A673 (cell line): Measurements from ENCODE around the gene HSPB3.

Experiments used
- EZH2 ChIP-seq: fragments of 200-600 bp; sonication (generic); IDR thresholded peaks from 2 replicates; pipeline ENCODE4 v1.6.1; 2017; ENCODE audit warnings: borderline replicate concordance, low read depth, mild to moderate bottlenecking, mixed read lengths, antibody characterized with exemption, low read length; ENCODE audit not compliant: poor library complexity, severe bottlenecking
- TF ChIP-seq, protein P1 (sequence below): fragments of 300-800, 200-600 bp; sonication (generic); conservative IDR thresholded peaks from 2 replicates; pipeline ENCODE4 v1.5.1; 2017; ENCODE audit warnings: low read depth, mild to moderate bottlenecking, antibody characterized with exemption, low read length, moderate library complexity, mixed read lengths

DNA sequence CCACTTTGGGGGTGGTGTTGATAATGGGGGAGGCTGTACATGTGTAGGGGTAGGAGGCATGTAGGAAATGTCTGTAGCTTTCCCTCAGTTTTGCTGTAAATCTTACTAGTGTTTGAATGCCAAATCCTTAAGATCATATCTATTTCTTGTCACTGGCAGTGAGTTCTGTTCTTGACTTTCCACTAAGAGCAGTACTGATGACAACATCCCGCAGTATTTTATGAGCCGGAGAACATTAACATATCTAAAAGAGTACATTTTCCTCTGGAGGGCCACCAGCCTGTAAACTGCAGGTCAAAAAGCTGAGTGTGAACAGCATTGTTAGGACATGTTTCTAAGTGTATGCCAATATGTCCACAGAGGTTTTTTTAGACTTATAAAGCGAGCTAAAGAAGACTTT, 2.5 kb upstream of the HSPB3 start:
- TF ChIP-seq, protein P1, sequence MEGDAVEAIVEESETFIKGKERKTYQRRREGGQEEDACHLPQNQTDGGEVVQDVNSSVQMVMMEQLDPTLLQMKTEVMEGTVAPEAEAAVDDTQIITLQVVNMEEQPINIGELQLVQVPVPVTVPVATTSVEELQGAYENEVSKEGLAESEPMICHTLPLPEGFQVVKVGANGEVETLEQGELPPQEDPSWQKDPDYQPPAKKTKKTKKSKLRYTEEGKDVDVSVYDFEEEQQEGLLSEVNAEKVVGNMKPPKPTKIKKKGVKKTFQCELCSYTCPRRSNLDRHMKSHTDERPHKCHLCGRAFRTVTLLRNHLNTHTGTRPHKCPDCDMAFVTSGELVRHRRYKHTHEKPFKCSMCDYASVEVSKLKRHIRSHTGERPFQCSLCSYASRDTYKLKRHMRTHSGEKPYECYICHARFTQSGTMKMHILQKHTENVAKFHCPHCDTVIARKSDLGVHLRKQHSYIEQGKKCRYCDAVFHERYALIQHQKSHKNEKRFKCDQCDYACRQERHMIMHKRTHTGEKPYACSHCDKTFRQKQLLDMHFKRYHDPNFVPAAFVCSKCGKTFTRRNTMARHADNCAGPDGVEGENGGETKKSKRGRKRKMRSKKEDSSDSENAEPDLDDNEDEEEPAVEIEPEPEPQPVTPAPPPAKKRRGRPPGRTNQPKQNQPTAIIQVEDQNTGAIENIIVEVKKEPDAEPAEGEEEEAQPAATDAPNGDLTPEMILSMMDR, result no peak
- TF ChIP-seq EZH2, result no peak
